Hypothalamus (tissue), 51 donors: ENCODE data around the gene PRAMEF4.
"Not testable (repeated sequence)": the region's sequence is repeated elsewhere in the genome, so short reads cannot be mapped to it uniquely, and the experiment has no call there.

ENCODE experiments used
- DNase-seq, 51 donors: peaks; one replicate each; lab custom pipeline; 2025; lab: John Stamatoyannopoulos, UW

Gene PRAMEF4

GRCh38 chr1:12886101-12886500, at the start of gene PRAMEF4:
Gene PRAMEF4 (minus strand): TSS chr1:12886201. CDS start chr1:12883394, 2,807 bp downstream.
- DNase-seq, result not testable (repeated sequence)

DNA sequence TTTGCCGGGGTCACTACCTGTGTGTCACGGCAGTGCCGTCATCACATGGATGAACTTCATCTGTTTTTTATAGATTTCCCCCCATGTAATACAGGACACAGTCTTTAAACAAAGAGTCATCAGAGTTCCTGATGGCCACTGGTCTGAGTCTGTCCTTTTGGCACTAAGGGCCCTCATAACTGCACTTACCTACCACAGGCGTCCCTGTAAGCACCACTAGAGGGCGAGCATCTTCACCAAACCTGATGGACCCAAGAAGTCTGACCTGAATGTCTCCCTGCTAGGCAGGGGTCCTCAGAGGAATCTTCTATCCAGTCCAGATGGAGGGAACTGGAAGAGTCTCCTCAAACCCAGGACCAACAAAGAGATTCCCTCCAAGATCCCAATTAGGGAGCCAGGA, 38.4 kb upstream of the PRAMEF4 start:
- not testable (repeated sequence) for DNase-seq

GRCh38 chr1:12921749-12922148, 35.7 kb upstream of the PRAMEF4 start:
- not testable (repeated sequence) for DNase-seq

GRCh38 chr1:12916310-12916709, 30.3 kb upstream of the PRAMEF4 start, which contains the start of gene PRAMEF7:
Gene PRAMEF7 (plus strand): TSS chr1:12916610. CDS start chr1:12917693, 1,083 bp downstream.
- not testable (repeated sequence) for DNase-seq

DNA sequence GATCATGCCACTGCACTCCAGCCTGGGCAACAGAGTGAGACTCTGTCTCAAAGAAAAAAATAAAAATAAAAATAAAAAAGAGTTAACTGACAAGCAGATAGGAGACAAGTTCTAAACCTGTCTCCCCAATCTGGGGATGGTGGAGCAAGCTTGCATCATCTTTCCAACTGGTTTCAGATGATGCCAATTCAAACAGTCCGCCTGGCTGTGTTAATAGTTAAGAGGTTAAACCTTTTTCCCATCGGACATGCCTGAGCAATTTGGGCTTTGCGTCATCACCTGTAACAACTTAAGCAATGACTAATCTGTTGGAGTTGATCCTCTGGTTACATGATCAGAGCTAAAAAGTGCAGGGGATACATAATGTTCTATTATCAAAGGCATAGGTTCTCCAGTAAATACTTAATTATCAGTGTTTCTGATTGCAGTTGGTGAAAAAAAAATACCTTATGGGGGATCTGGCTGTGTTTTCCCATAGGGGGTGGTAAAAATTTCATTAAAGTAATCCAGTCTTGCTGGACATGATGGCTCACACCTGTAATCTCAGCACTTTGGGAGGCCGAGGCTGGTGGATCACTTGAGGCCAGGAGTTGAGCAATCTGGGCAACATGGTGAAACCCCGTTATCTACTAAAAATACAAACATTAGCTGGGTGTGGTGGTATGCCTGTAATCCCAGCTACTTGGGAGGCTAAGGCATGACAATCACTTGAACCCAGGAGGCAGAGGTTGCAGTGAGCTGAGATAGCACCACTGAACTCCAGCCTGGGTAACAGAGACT, 18.0 kb upstream of the PRAMEF4 start:
- DNase-seq, result not testable (repeated sequence)

DNA sequence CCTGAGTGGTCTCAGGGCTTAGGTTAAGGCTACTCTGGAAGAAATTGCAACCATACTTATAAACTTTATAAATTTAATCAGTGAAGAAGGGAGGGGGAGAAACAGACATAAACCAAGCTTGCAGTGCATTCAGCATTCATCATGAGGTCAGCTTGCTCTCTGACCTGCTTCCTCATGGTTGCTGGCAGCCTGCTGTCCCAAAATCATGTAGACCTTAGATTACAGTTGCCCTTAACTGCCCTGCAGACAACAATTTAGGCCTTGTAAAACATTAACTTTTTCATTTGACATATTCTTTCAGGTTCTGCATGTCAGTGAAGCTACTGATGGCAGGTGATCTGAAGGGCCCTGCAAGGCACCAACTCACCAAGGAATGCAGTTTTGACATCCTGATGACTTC, 13.2 kb upstream of the PRAMEF4 start:
- DNase-seq, result not testable (repeated sequence)

DNA sequence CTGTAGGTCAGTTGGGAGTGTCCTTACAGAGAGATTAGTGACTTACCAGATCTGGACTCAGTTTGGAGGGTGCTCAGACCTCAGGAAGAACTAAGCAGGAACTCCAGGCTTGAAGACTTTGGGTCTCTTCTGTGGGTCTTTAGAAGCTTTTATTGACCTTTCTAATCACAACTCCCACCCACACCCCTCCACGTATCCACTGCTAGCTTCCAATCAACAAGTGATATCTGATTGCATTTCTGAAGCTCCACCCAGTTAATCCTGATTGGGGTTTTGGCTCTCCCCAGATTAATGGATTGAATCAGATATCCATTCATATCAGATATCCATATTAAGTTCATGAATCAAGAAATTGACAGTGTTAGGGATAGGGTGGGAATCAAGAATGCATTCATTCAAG, 12.2 kb upstream of the PRAMEF4 start, which contains the start of gene PRAMEF10:
Gene PRAMEF10, minus strand, starts transcription at position 101 of the 400 bp plus-strand sequence. CDS start 2,423 bp downstream, outside the sequence.
- DNase-seq, result not testable (repeated sequence)

GRCh38 chr1:12878453-12878852, 7.5 kb downstream of the PRAMEF4 start:
- not testable (repeated sequence) for DNase-seq

DNA sequence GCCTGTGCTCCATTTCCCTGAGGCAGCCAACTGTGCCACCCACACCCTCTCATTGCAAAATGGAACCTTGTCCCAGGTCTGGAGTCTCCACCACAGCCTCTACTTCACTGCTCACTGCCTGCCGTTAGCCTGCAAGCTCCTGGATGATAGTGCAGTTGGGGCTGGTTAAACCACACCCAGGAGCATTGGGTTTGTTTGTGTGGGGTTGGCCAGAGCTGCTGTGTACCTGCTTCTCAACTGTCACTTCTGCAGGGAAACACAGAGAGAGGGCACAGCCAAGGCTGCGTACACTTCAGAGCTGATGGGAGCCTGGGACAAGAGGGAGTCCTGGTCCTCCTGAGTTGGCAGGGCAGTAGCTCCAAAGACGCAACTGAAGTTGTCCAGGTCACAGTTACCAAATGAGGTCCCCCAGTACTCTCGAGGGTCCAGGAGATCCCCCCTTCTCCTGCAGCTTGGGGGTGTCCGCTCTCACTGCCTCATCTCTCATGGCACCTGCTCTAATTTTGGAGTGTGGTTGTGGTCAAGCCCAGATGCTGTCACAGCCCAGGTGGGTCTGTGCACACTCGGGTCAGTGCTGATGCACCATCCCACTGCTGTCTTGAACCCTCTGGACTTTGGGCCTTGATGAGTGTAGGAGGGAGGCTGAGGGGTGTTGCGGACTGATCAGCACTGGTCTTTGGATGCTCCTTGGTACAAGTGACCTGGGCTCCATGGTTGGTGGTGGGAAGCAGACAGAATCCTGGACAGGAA, 22.7 kb downstream of the PRAMEF4 start:
- DNase-seq, result not testable (repeated sequence)

- DNase-seq, result not testable (repeated sequence)
Observed at GRCh38 chr1:12856786-12857185, 29.2 kb downstream of the PRAMEF4 start, which contains the start of gene PRAMEF2. Gene PRAMEF2 (plus strand): TSS chr1:12857086. CDS start chr1:12859010, 1,924 bp downstream.

- DNase-seq, result no peak
Observed at GRCh38 chr1:12851779-12852178, 34.2 kb downstream of the PRAMEF4 start.

- DNase-seq, result not testable (repeated sequence)
Observed at GRCh38 chr1:12848620-12849019, 37.4 kb downstream of the PRAMEF4 start, which contains the start of gene HNRNPCL1. Gene HNRNPCL1 (minus strand): TSS chr1:12848720. CDS start chr1:12848289, 431 bp downstream.

GRCh38 chr1:12833251-12833650, 52.8 kb downstream of the PRAMEF4 start:
- not testable (repeated sequence) for DNase-seq

DNA sequence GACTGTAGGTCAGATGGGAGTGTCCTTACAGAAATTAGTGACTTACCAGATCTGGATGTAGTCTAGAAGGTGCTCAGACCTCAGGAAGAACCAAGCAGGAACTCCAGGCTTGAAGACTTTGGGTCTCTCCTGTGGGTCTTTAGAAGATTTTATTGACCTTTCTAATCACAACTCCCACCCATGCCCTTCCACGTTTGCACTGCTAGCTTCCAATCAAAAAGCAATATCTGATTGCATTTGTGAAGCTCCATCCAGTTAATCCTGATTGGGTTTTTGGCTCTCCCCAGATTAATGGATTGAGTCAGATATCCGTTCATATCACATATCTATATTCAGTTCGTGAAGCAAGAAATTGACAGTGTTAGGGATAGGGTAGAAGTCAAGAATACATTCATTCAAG, 54.7 kb downstream of the PRAMEF4 start, which contains the start of gene PRAMEF11:
Gene PRAMEF11, minus strand, starts transcription at position 101 of the 400 bp plus-strand sequence. CDS start 2,621 bp downstream, outside the sequence.
- not testable (repeated sequence) for DNase-seq
